ENCODE measurements around the gene SQSTM1. TPM values are rescaled to one million over a fixed set of nuclear protein-coding genes. Genes with fewer than 3 reads are reported as not detected.
A peak's percentile ranks its signal among the peaks of the same experiment; 100 is the strongest.

The SQSTM1 gene
- total RNA-seq, 1 experiment from 2014 or later, result 985 TPM

- H3K4me1 ChIP-seq (ENCODE audit: control insufficient read depth, insufficient read depth, low read length), result peaks cover 30% of the 10 kb centered on the region
- no peak for TF ChIP-seq CTCF (IDR thresholded peaks at IDR 0.05)
- no peak for TF ChIP-seq TCF7L2 (IDR thresholded peaks at IDR 0.05; ENCODE audit: low read depth, low read length)
- no peak for TF ChIP-seq POLR2AphosphoS5 (IDR thresholded peaks at IDR 0.05; ENCODE audit: low read depth, low read length)
- no peak for TF ChIP-seq REST (IDR thresholded peaks at IDR 0.05; ENCODE audit: insufficient read depth in 1 of 2, low read depth in 2 of 2, low read length in 1 of 2)
- 0 out of 2 replicates have a peak, but pooled peaks have one; percentile 31 for TF ChIP-seq SIN3A (IDR thresholded peaks at IDR 0.05; ENCODE audit: borderline replicate concordance, insufficient read depth, low read depth, low read length)
- peak overlapping the region; percentile 60 to 79 for H3K4me3 ChIP-seq (ENCODE audit: low read depth in 2 of 2, low read length in 2 of 2)
- no peaks in the 10 kb centered on the region for H3K27me3 ChIP-seq (ENCODE audit: control insufficient read depth, insufficient read depth, low read length)
- in situ Hi-C loops (cut with HindIII; ENCODE audit: low pct_unique_long_range_greater_than_20kb, low sequenced_read_pairs) (no loop called here), intact Hi-C loops (cut with micrococcal nuclease; ENCODE audit: unreplicated experiment) (no loop called here)
- H3K36me3 ChIP-seq (ENCODE audit: control insufficient read depth, insufficient read depth, low read length), result peaks cover 4% of the 10 kb centered on the region; the same call in 1 of the 2 replicates
- POLR2A ChIA-PET, result no interaction called here
- ATAC-seq, result no peak
- H3K27ac ChIP-seq (ENCODE audit: low read length), result peak overlapping the region; percentile 75
- no TSS peak for BruUV-seq (replicated peaks)
- DNase-seq (ENCODE audit: low read depth, low spot score), result no peak
- no peaks in the 10 kb centered on the region for H3K9me3 ChIP-seq (ENCODE audit: control insufficient read depth, insufficient read depth, low read depth, low read length)
- CTCF ChIA-PET, result no interaction called here
Observed at GRCh38 chr5:179805070-179805528, 15.6 kb upstream of the SQSTM1 start.

- H3K36me3 ChIP-seq (ENCODE audit: control insufficient read depth, insufficient read depth, low read length), result peaks cover 4% of the 10 kb centered on the region; the same call in 1 of the 2 replicates
- ChIA-PET CTCF (no interaction called here), POLR2A (interaction anchor here (1.1 kb wide), 1 partner anchor 20 kb away, joined by 3 read pairs; no protein-coding TSS in a partner anchor)
- H3K27me3 ChIP-seq (ENCODE audit: control insufficient read depth, insufficient read depth, low read length), result no peaks in the 10 kb centered on the region
- BruUV-seq (replicated peaks), result no TSS peak
- H3K4me1 ChIP-seq (ENCODE audit: control insufficient read depth, insufficient read depth, low read length), result peaks cover 30% of the 10 kb centered on the region
- peak; percentile 12; the same call in 1 of the 2 replicates for TF ChIP-seq SIN3A (IDR thresholded peaks at IDR 0.05; ENCODE audit: borderline replicate concordance, insufficient read depth, low read depth, low read length)
- peak; percentile 24; the same call in 1 of the 2 replicates for TF ChIP-seq POLR2AphosphoS5 (IDR thresholded peaks at IDR 0.05; ENCODE audit: low read depth, low read length)
- no peak for TF ChIP-seq TCF7L2 (IDR thresholded peaks at IDR 0.05; ENCODE audit: low read depth, low read length)
- TF ChIP-seq REST (IDR thresholded peaks at IDR 0.05; ENCODE audit: insufficient read depth in 1 of 2, low read depth in 2 of 2, low read length in 1 of 2), result no peak
- no peak for TF ChIP-seq CTCF (IDR thresholded peaks at IDR 0.05)
- H3K27ac ChIP-seq (ENCODE audit: low read length), result peak overlapping the region; percentile 75
- peak overlapping the region; percentile 60 to 79 for H3K4me3 ChIP-seq (ENCODE audit: low read depth in 2 of 2, low read length in 2 of 2)
- ATAC-seq, result 0 out of 2 replicates have a peak, but pooled peaks have one; percentile 1
- no peaks in the 10 kb centered on the region for H3K9me3 ChIP-seq (ENCODE audit: control insufficient read depth, insufficient read depth, low read depth, low read length)
- DNase-seq (ENCODE audit: low read depth, low spot score), result no peak
- in situ Hi-C loops (cut with HindIII; ENCODE audit: low pct_unique_long_range_greater_than_20kb, low sequenced_read_pairs) (no loop called here), intact Hi-C loops (cut with micrococcal nuclease; ENCODE audit: unreplicated experiment) (no loop called here)
Observed at GRCh38 chr5:179805529-179806249, 15.0 kb upstream of the SQSTM1 start.

All from Panc1 (cell line).